GM19035 (cell line): ENCODE measurements around the gene SLC40A1.
A peak's percentile ranks its signal among the peaks of the same experiment; 100 is the strongest.

ENCODE experiments used
- ATAC-seq: cut with Tn5 transposase; IDR thresholded peaks from one replicate; pipeline ENCODE4 v1.9.1; 2021; ENCODE audit not compliant: unreplicated experiment

Gene SLC40A1

GRCh38 chr2:189542145-189542882 lies 38.3 kb downstream of the SLC40A1 start:
- ATAC-seq, result no peak

- ATAC-seq, result no peak
These were observed 39.0 kb downstream of the SLC40A1 start for GRCh38 chr2:189541591-189541990.

DNA sequence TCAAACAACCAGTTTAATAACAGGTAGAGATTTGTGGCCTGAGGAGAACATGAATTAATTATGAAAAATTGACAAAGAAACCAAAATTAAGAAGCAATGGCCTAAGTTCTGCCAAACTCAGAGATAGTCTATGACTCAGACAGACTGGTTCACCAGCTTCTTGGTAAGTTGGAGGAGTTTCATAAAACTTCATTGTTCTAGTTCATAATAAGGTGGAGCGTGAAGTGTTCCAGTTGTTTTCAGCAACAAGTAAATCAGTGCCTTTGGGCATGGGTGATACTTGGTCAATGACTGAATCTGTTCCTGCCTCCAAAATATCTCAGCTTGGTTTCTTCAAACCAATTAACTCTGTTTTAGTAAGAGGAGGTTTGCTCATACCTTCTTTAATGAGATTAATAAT lies 40.0 kb downstream of the SLC40A1 start:
- no peak for ATAC-seq

- ATAC-seq, result no peak
These were observed 42.2 kb downstream of the SLC40A1 start for GRCh38 chr2:189538402-189538801.

DNA sequence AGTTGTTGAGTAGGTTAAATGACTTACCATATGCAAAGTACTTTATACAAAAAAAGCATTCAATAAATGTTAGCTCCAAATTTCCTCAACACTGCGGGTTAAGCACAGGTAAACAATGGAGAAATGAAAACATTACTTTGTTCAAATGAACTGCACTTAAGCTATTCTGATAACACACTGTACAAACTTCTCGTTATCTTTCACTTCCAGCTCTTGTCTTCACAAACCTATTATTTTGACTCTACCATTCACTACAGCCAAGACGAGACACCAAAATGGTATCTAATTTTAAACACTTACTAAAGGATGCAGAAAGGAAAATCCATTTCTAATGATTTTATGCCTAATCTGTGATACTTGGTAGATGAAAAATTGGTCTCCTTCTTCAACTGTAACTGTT lies 43.8 kb downstream of the SLC40A1 start:
- ATAC-seq, result no peak

GRCh38 chr2:189534854-189535832 lies 45.4 kb downstream of the SLC40A1 start:
- no peak for ATAC-seq

- ATAC-seq, result no peak
These were observed 47.1 kb downstream of the SLC40A1 start for GRCh38 chr2:189533288-189534035.

- no peak for ATAC-seq
These were observed 49.5 kb downstream of the SLC40A1 start for GRCh38 chr2:189530965-189531637.

GRCh38 chr2:189528617-189529016 lies 52.0 kb downstream of the SLC40A1 start:
- ATAC-seq, result no peak

- no peak for ATAC-seq
These were observed 52.6 kb downstream of the SLC40A1 start for GRCh38 chr2:189527812-189528592.

DNA sequence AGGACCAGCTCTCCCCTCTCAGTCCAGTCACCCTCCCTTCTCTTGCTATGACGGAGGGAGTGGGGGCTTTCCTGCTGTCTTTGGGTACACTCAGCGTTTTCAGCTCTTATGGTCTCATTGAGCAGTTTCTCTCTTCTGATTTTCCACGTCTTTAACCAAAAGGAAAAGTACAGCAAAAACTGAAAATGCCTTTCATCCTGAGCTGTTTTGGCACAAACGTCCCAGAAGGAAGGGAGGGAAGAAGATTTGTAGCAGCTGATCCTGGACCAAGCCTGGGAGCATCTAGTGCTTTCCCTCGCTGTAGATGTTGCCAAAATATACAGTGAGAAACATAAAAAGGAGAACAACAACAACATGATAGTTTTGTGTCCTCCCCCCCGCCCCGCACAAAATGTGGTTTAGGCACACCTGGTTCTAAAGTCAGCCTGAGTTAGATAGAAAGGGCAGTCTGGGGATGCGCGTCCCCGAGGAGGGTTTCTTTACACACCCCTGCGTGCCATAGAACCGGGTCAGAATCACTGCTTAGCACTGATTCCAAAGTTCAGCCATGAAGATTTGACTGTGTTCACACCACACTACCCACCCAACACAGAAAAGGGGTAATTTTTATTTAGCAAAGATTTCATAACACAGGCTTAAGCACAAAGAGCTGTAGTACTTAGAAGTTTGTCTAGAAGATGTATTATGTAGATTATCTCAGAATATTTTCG lies 53.4 kb downstream of the SLC40A1 start:
- no peak for ATAC-seq

GRCh38 chr2:189526241-189526640 lies 54.3 kb downstream of the SLC40A1 start:
- ATAC-seq, result no peak

- no peak for ATAC-seq
These were observed 55.8 kb downstream of the SLC40A1 start for GRCh38 chr2:189524746-189525145.

- ATAC-seq, result no peak
These were observed 58.0 kb downstream of the SLC40A1 start for GRCh38 chr2:189522435-189523151.

DNA sequence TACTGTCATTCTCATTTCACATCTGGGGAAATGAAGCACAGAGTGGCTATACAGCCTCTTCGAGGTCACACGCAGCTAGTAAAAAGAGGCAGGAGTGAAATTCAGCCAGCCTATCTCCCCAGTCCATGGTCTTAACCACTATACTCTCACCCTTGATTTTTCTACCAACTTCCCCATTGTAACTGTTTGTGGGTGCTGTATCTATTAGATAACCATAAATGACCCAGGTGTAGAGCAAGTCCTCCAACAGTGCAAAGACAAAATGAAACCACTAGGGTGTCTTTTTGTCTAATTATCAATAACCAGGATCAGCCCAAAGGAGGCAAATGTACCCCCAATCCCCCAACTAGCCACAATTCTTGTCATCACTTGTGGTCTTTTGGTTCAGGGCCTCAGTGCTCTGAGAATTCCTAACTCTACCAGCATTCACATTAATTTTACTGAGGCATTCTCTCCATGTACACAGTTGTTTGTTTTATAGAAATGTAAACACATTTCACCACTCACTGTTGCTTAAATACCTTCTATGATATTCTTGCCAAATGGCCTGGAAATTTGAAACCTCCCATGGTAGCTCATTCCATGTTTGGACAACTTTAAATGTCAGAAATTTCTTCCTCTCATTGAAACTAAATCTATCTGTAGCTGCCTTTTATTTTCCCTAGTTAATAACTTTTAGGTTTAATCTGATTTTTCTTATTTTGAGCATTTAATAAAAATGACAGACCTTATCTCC lies 58.7 kb downstream of the SLC40A1 start:
- ATAC-seq, result peak; percentile 47

GRCh38 chr2:189519631-189520387 lies 60.8 kb downstream of the SLC40A1 start:
- ATAC-seq, result no peak

DNA sequence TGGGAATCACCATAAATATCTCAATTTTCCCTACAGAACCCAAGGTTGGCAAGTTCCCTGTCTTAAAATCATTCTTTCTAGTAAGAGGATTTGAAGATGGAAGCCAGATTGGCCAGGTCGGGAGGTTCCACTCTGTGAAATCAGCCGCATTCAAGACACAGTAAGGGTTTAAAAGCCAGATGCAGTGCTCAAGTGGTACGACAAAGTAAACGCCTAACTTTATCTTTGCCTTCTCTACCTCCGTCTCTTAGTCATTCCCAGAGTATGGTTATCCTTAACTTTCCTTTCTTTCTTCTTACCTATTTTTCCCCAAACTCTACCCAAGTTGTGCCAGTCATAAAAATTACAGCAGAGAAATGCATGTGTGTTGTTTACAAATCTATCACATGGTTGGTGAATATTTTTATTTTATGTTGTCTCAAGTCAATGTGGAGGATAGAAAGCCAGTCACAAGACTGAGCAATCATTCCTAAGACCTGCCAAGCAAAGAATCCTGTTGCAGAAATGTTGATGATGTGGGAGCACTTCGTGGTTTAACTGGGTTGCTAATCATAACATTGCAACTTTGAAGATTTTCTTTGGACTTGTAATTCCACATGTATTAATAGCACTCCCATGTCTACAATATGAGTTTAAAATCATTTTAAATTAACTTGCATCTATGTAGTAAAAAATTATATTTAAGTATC lies 62.6 kb downstream of the SLC40A1 start:
- no peak for ATAC-seq
